Measurements from ENCODE around the gene EFHC1. TPM values are rescaled to one million over a fixed set of nuclear protein-coding genes. Genes with fewer than 3 reads are reported as not detected.

Gene EFHC1
- total and polyA plus RNA-seq, 5 experiments from 2014 or later, result 2.5 to 15.5 (median 5.1) TPM

DNA sequence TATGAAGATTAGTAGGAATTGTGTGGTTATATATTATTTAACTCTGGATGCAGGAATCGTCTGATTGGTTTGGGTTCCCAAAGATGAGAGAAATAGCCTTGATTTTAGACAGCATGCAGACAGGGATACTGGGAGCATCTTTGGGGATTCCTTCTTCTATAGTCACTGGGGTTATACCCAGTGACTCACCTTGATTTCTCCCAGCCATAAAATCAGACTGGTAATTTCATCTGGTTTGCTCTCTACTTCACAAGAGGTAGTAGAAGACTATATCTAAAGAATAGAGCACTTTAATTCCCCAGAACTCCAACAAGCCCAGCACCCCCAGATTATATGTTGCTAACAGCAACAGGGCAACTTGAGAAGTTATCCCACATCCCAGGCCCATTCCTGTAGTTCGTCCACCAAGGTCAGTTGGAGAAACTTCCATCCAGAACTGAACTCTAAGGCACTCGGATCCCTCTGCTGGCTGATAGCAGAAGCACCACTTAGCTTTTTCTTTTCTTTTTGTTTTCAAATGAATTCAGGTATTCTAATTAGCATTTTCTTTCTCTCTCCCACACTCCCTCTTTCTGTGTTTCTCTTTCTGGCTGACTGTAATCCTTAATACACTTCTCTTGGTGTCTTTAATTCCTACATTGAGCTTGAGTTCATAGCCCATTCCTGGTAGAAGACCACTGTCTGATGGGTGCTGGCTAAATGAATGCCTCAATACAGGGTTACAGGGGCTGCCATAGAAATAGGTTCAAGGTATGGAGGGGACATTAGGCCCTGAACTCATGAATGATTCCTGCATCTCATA lies 20.4 kb upstream of the EFHC1 start:
- peaks cover 14 to 24% (median 17%) of the 10 kb centered on the region in 3 donors for H3K36me3 Mint-ChIP-seq
- ATAC-seq (peak; percentile 24 to 27), DNase-seq (peak in 5 of 10 donors; percentile 39 to 64 (median 54))
- H3K27me3 Mint-ChIP-seq, result no peaks in the 10 kb centered on the region
- H3K27ac Mint-ChIP-seq, result peak overlapping the region; percentile 93 to 100 (median 96)
- peaks cover 0 to 22% (median 0%) of the 10 kb centered on the region in 9 donors for H3K9me3 Mint-ChIP-seq
- H3K4me3 Mint-ChIP-seq, result peak overlapping the region; percentile 42 to 83 (median 68)
- peaks cover 49 to 86% (median 72%) of the 10 kb centered on the region in 4 donors for H3K4me1 Mint-ChIP-seq
- POLR2A ChIA-PET, result interaction anchor here (0.7 to 8.4 kb wide), 11 partner anchors 11 to 113 kb away, joined by 3 to 108 read pairs (median 4); partner anchors contain the start of genes EFHC1, MCM3 and PAQR8

- Mint-ChIP-seq H3K9me3 (peaks cover 0 to 22% (median 0%) of the 10 kb centered on the region in 9 donors), H3K27ac (peak overlapping the region; percentile 93 to 100 (median 96)), H3K4me3 (peak overlapping the region; percentile 4 to 83 (median 72)), H3K36me3 (peaks cover 14 to 26% (median 23%) of the 10 kb centered on the region in 3 donors), H3K4me1 (peaks cover 49 to 88% (median 70%) of the 10 kb centered on the region in 4 donors), H3K27me3 (no peaks in the 10 kb centered on the region)
- POLR2A ChIA-PET, result interaction anchor here (0.8 to 8.4 kb wide), 12 partner anchors 9 to 114 kb away, joined by 3 to 108 read pairs (median 4); partner anchors contain the start of genes EFHC1, MCM3 and PAQR8
- ATAC-seq (peak; percentile 56 to 65), DNase-seq (peak in 2 of 10 donors; percentile 43 to 55)
Observed at GRCh38 chr6:52400313-52401041, 19.7 kb upstream of the EFHC1 start.

- H3K27me3 Mint-ChIP-seq, result no peaks in the 10 kb centered on the region
- no peaks in the 10 kb centered on the region for H3K9me3 Mint-ChIP-seq
- POLR2A ChIA-PET, result interaction anchor here (0.7 to 8.4 kb wide), 6 partner anchors 13 to 117 kb away, joined by 3 to 108 read pairs (median 4); partner anchors contain the start of genes MCM3 and PAQR8
- DNase-seq (no peak), ATAC-seq (no peak)
- H3K4me1 Mint-ChIP-seq, result peaks cover 38 to 73% (median 52%) of the 10 kb centered on the region in 4 donors
- no peak overlapping the region for H3K4me3 Mint-ChIP-seq
- H3K36me3 Mint-ChIP-seq, result peaks cover 10 to 34% (median 19%) of the 10 kb centered on the region in 3 donors
- peak overlapping the region; percentile 62 to 93 (median 82) for H3K27ac Mint-ChIP-seq
Observed at GRCh38 chr6:52403086-52403485, 17.1 kb upstream of the EFHC1 start.

DNA sequence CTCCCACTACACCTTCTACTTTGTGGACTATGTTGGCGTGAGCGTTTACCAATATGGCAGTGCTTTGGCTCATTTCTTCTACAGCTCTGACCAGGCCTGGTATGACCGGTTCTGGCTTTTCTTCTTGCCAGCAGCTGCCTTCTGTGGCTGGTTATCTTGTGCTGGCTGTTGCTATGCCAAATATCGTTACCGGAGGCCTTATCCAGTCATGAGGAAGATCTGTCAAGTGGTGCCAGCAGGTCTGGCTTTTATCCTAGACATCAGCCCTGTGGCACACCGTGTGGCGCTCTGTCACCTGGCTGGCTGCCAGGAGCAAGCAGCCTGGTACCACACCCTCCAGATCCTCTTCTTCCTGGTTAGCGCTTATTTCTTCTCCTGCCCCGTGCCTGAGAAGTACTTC lies 16.5 kb upstream of the EFHC1 start:
- Mint-ChIP-seq H3K27me3 (no peaks in the 10 kb centered on the region), H3K27ac (peak overlapping the region; percentile 60 to 93 (median 86)), H3K36me3 (peaks cover 10 to 34% (median 19%) of the 10 kb centered on the region in 3 donors), H3K4me1 (peaks cover 39 to 71% (median 50%) of the 10 kb centered on the region in 4 donors), H3K4me3 (peak overlapping the region in 3 of 10 donors; percentile 19 to 72 (median 24)), H3K9me3 (no peaks in the 10 kb centered on the region)
- ATAC-seq, result no peak
- POLR2A ChIA-PET, result interaction anchor here (1.2 to 8.4 kb wide), 3 partner anchors 14 to 117 kb away, joined by 3 to 108 read pairs (median 11); partner anchors contain the start of gene MCM3
- DNase-seq, result no peak

- H3K4me3 Mint-ChIP-seq, result no peak overlapping the region
- H3K9me3 Mint-ChIP-seq, result no peaks in the 10 kb centered on the region
- peaks cover 30 to 62% (median 39%) of the 10 kb centered on the region in 4 donors for H3K4me1 Mint-ChIP-seq
- H3K27me3 Mint-ChIP-seq, result no peaks in the 10 kb centered on the region
- no peak for ATAC-seq
- peaks cover 10 to 34% (median 19%) of the 10 kb centered on the region in 3 donors for H3K36me3 Mint-ChIP-seq
- DNase-seq, result no peak
- H3K27ac Mint-ChIP-seq, result peak overlapping the region in 9 of 10 donors; percentile 1 to 93 (median 75)
- POLR2A ChIA-PET, result interaction anchor here (2.0 to 2.2 kb wide), 2 partner anchors 15 to 43 kb away, joined by 6 to 11 read pairs; partner anchors contain the start of gene PAQR8
Observed at GRCh38 chr6:52405243-52405642, 14.9 kb upstream of the EFHC1 start.

DNA sequence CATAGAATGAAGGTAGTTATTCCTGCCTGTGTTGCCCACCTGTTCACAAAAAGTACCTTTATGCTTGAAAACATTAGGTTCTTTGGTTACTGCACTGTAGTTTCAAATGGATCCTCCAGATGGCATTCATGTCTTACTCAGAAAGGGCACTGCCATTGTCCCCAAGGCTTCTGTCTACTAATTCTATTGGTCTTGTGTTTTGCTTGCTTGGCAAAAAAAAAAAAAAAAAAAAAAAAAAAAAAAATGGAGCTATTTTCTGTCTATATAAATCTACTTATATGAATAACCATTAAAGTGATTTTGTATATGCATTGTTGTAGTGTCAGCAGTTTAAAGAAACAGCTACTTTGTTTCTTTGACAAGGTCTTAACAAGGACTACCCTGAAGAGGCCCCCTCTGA lies 12.7 kb upstream of the EFHC1 start:
- Mint-ChIP-seq H3K27me3 (no peaks in the 10 kb centered on the region), H3K4me3 (no peak overlapping the region), H3K36me3 (peaks cover 10 to 34% (median 19%) of the 10 kb centered on the region in 3 donors), H3K9me3 (no peaks in the 10 kb centered on the region), H3K4me1 (peaks cover 16 to 51% (median 33%) of the 10 kb centered on the region in 4 donors), H3K27ac (peak overlapping the region in 9 of 10 donors; percentile 18 to 86 (median 60))
- ATAC-seq (peak; percentile 87 to 94), DNase-seq (peak in 3 of 10 donors; percentile 50 to 54 (median 52))
- POLR2A ChIA-PET, result interaction anchor here (0.7 to 0.9 kb wide), 3 partner anchors 9 to 235 kb away, joined by 3 to 4 read pairs (median 4); partner anchors contain the start of gene MCM3

GRCh38 chr6:52409499-52409898 lies 10.6 kb upstream of the EFHC1 start:
- H3K36me3 Mint-ChIP-seq, result peaks cover 0 to 19% (median 4%) of the 10 kb centered on the region in 3 donors
- ATAC-seq (no peak), DNase-seq (no peak)
- no peak overlapping the region for H3K4me3 Mint-ChIP-seq
- POLR2A ChIA-PET, result interaction anchor here (1.0 to 1.2 kb wide), 3 partner anchors 9 to 125 kb away, joined by 3 read pairs; partner anchors contain the start of gene MCM3
- H3K27me3 Mint-ChIP-seq, result no peaks in the 10 kb centered on the region
- peaks cover 13 to 39% (median 29%) of the 10 kb centered on the region in 4 donors for H3K4me1 Mint-ChIP-seq
- peak overlapping the region; percentile 17 to 81 (median 58) for H3K27ac Mint-ChIP-seq
- H3K9me3 Mint-ChIP-seq, result no peaks in the 10 kb centered on the region

- Mint-ChIP-seq H3K27ac (peak overlapping the region in 8 of 10 donors; percentile 5 to 88 (median 60)), H3K27me3 (no peaks in the 10 kb centered on the region), H3K4me1 (peaks cover 19 to 39% (median 26%) of the 10 kb centered on the region in 4 donors), H3K36me3 (peaks cover 0 to 7% (median 0%) of the 10 kb centered on the region in 3 donors), H3K9me3 (no peaks in the 10 kb centered on the region), H3K4me3 (no peak overlapping the region)
- POLR2A ChIA-PET, result interaction anchor here (1.6 kb wide), 1 partner anchor 21 kb away, joined by 5 read pairs; no protein-coding TSS in a partner anchor
- DNase-seq, result no peak
- no peak for ATAC-seq
Observed at GRCh38 chr6:52410979-52411378, 9.2 kb upstream of the EFHC1 start.

- Mint-ChIP-seq H3K27me3 (no peaks in the 10 kb centered on the region), H3K9me3 (no peaks in the 10 kb centered on the region), H3K36me3 (peaks cover 0 to 2% (median 0%) of the 10 kb centered on the region in 3 donors), H3K4me3 (no peak overlapping the region), H3K4me1 (peaks cover 18 to 45% (median 32%) of the 10 kb centered on the region in 4 donors), H3K27ac (peak overlapping the region in 6 of 10 donors; percentile 11 to 83 (median 62))
- no peak for ATAC-seq
- POLR2A ChIA-PET, result no interaction called here
- no peak for DNase-seq
Observed at GRCh38 chr6:52411911-52412310, 8.2 kb upstream of the EFHC1 start.

DNA sequence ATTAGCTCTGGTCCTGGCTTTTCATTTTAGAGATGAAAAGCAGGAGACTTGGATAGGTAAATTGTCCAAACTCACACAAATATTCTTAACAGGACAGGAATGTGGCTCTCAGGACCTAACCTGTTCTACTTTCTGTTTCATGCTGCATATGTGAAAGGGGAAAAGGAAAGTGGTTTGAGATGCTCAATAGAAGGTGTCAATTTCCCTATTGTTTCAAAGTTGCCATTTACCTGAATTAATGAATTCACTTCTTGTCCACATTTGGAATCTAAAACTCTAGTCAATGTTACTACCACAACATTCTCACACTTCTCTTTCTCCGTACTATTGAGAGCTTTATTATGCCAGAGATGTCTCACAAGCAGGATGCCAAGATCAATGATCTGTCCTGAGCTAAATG lies 4.8 kb upstream of the EFHC1 start:
- Mint-ChIP-seq H3K4me1 (peaks cover 15 to 47% (median 23%) of the 10 kb centered on the region in 4 donors), H3K36me3 (no peaks in the 10 kb centered on the region), H3K9me3 (no peaks in the 10 kb centered on the region), H3K4me3 (peak overlapping the region in 1 of 10 donors; percentile 22), H3K27me3 (no peaks in the 10 kb centered on the region), H3K27ac (peak overlapping the region in 7 of 10 donors; percentile 11 to 78 (median 31))
- ATAC-seq (no peak), DNase-seq (no peak)
- POLR2A ChIA-PET, result interaction anchor here (1.3 kb wide), 1 partner anchor 17 kb away, joined by 3 read pairs; no protein-coding TSS in a partner anchor

DNA sequence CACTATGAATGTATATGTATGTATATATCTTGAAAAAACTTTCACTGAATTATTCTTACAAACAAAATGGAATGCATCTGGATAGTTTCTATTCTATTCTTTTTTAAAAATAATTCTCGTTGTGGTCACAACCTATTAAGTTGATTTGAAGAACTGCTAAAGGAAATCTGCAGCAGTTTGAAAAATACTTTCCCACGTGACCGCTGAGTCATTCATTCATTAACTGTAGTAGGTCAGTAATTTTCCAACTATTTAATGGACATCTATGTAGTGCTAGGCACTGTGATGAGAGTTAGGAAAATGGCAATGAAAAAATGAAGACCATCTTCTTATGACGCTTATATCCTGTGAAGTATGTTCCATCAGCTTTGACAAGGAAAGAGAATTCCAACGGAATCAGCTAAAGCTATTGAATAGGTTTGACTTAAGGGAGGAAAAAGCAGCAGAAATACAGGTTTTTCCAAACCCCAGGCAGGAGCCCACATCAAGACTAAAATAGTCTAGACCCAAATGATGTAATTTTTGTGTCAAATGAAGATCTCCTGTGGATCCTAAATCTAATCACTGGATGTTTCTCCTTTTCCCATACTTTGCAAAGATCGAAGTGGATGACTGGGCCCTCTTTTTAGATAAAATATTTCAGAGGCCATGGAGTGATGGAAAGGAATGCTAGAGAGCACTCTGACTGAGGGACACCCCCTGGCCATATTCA lies 4.1 kb upstream of the EFHC1 start:
- peaks cover 15 to 45% (median 21%) of the 10 kb centered on the region in 4 donors for H3K4me1 Mint-ChIP-seq
- H3K9me3 Mint-ChIP-seq, result no peaks in the 10 kb centered on the region
- POLR2A ChIA-PET, result interaction anchor here (1.1 to 1.3 kb wide), 2 partner anchors 18 to 131 kb away, joined by 3 to 4 read pairs; no protein-coding TSS in a partner anchor
- ATAC-seq (no peak), DNase-seq (no peak)
- H3K36me3 Mint-ChIP-seq, result no peaks in the 10 kb centered on the region
- peak overlapping the region in 6 of 10 donors; percentile 13 to 78 (median 56) for H3K27ac Mint-ChIP-seq
- peak overlapping the region in 1 of 10 donors; percentile 24 for H3K4me3 Mint-ChIP-seq
- H3K27me3 Mint-ChIP-seq, result no peaks in the 10 kb centered on the region

Data from naive thymus-derived CD8-positive, alpha-beta T cell (primary cell).